ENCODE measurements around the gene GPA33.

The GPA33 gene

DNA sequence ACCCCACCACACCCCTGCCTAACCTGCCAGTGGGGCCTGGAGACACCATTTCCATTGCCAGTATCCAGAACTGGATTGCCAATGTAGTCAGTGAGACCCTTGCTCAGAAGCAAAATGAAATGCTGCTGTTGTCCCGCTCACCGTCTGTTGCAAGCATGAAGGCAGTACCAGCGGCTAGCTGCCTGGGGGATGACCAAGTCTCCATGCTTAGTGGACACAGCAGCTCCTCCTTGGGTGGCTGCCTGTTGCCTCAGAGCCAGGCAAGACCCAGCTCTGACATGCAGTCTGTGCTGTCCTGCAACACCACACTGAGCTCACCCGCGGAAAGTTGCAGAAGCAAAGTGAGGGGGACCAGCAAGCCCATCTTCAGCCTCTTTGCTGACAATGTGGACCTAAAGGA is 37.1 kb upstream of the GPA33 start (continued):
- TF ChIP-seq, protein P1, sequence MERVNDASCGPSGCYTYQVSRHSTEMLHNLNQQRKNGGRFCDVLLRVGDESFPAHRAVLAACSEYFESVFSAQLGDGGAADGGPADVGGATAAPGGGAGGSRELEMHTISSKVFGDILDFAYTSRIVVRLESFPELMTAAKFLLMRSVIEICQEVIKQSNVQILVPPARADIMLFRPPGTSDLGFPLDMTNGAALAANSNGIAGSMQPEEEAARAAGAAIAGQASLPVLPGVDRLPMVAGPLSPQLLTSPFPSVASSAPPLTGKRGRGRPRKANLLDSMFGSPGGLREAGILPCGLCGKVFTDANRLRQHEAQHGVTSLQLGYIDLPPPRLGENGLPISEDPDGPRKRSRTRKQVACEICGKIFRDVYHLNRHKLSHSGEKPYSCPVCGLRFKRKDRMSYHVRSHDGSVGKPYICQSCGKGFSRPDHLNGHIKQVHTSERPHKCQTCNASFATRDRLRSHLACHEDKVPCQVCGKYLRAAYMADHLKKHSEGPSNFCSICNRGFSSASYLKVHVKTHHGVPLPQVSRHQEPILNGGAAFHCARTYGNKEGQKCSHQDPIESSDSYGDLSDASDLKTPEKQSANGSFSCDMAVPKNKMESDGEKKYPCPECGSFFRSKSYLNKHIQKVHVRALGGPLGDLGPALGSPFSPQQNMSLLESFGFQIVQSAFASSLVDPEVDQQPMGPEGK (CRISPR knock-in tag; IDR thresholded peaks at IDR 0.05; ENCODE audit: borderline replicate concordance): no peak
- TF ChIP-seq CSDC2 (CRISPR knock-in tag; IDR thresholded peaks at IDR 0.05): no peak

DNA sequence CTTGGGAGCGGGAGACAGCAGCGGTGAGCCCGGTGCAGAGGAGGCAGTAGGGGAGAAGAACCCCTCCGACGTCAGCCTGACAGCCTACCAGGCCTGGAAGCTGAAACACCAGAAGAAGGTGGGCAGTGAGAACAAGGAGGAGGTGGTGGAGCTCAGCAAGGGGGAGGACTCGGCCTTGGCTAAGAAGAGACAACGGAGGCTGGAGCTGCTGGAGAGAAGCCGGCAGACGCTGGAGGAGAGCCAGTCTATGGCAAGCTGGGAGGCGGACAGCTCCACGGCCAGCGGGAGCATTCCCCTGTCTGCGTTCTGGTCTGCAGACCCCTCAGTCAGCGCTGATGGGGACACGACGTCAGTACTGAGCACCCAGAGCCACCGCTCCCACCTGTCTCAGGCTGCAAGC is 36.6 kb upstream of the GPA33 start:
- no peak for ATAC-seq
- TF ChIP-seq OSR1 (CRISPR knock-in tag; IDR thresholded peaks at IDR 0.05) (no peak), TCF4 (CRISPR knock-in tag; IDR thresholded peaks at IDR 0.05; ENCODE audit: borderline replicate concordance) (no peak), ZC3H10 (CRISPR knock-in tag; IDR thresholded peaks at IDR 0.05) (no peak), PPARA (CRISPR knock-in tag; IDR thresholded peaks at IDR 0.05; ENCODE audit: borderline replicate concordance) (no peak), BACH2 (CRISPR knock-in tag; IDR thresholded peaks at IDR 0.05; ENCODE audit: borderline replicate concordance) (no peak), GLIS3 (CRISPR knock-in tag; IDR thresholded peaks at IDR 0.05) (no peak), ZFP3 (CRISPR knock-in tag; IDR thresholded peaks at IDR 0.05) (no peak)
- TF ChIP-seq, protein P1 (CRISPR knock-in tag; IDR thresholded peaks at IDR 0.05; ENCODE audit: borderline replicate concordance): no peak
- TF ChIP-seq, protein P2, sequence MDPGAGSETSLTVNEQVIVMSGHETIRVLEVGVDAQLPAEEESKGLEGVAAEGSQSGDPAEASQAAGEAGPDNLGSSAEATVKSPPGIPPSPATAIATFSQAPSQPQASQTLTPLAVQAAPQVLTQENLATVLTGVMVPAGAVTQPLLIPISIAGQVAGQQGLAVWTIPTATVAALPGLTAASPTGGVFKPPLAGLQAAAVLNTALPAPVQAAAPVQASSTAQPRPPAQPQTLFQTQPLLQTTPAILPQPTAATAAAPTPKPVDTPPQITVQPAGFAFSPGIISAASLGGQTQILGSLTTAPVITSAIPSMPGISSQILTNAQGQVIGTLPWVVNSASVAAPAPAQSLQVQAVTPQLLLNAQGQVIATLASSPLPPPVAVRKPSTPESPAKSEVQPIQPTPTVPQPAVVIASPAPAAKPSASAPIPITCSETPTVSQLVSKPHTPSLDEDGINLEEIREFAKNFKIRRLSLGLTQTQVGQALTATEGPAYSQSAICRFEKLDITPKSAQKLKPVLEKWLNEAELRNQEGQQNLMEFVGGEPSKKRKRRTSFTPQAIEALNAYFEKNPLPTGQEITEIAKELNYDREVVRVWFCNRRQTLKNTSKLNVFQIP (CRISPR knock-in tag; IDR thresholded peaks at IDR 0.05; ENCODE audit: borderline replicate concordance, low read depth): no peak

DNA sequence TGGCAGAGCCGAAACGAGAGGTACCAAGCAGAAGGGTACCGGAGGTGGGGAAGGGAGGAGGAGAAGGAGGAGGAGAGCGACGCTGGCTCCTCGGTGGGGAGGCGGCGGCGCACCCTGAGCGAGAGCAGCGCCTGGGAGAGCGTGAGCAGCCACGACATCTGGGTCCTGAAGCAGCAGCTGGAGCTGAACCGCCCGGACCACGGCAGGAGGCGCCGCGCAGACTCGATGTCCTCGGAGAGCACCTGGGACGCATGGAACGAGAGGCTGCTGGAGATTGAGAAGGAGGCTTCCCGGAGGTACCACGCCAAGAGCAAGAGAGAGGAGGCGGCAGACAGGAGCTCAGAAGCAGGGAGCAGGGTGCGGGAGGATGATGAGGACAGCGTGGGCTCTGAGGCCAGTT is 36.1 kb upstream of the GPA33 start:
- TF ChIP-seq, protein P3, sequence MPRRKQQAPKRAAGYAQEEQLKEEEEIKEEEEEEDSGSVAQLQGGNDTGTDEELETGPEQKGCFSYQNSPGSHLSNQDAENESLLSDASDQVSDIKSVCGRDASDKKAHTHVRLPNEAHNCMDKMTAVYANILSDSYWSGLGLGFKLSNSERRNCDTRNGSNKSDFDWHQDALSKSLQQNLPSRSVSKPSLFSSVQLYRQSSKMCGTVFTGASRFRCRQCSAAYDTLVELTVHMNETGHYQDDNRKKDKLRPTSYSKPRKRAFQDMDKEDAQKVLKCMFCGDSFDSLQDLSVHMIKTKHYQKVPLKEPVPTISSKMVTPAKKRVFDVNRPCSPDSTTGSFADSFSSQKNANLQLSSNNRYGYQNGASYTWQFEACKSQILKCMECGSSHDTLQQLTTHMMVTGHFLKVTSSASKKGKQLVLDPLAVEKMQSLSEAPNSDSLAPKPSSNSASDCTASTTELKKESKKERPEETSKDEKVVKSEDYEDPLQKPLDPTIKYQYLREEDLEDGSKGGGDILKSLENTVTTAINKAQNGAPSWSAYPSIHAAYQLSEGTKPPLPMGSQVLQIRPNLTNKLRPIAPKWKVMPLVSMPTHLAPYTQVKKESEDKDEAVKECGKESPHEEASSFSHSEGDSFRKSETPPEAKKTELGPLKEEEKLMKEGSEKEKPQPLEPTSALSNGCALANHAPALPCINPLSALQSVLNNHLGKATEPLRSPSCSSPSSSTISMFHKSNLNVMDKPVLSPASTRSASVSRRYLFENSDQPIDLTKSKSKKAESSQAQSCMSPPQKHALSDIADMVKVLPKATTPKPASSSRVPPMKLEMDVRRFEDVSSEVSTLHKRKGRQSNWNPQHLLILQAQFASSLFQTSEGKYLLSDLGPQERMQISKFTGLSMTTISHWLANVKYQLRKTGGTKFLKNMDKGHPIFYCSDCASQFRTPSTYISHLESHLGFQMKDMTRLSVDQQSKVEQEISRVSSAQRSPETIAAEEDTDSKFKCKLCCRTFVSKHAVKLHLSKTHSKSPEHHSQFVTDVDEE (CRISPR knock-in tag; IDR thresholded peaks at IDR 0.05): no peak
- TF ChIP-seq, protein P4, sequence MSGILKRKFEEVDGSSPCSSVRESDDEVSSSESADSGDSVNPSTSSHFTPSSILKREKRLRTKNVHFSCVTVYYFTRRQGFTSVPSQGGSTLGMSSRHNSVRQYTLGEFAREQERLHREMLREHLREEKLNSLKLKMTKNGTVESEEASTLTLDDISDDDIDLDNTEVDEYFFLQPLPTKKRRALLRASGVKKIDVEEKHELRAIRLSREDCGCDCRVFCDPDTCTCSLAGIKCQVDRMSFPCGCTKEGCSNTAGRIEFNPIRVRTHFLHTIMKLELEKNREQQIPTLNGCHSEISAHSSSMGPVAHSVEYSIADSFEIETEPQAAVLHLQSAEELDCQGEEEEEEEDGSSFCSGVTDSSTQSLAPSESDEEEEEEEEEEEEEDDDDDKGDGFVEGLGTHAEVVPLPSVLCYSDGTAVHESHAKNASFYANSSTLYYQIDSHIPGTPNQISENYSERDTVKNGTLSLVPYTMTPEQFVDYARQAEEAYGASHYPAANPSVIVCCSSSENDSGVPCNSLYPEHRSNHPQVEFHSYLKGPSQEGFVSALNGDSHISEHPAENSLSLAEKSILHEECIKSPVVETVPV (CRISPR knock-in tag; IDR thresholded peaks at IDR 0.05): no peak
- TF ChIP-seq OSR1 (CRISPR knock-in tag; IDR thresholded peaks at IDR 0.05) (no peak), ARNTL (CRISPR knock-in tag; IDR thresholded peaks at IDR 0.05; ENCODE audit: borderline replicate concordance, low read depth) (no peak), TCF4 (CRISPR knock-in tag; IDR thresholded peaks at IDR 0.05; ENCODE audit: borderline replicate concordance) (no peak), ZC3H10 (CRISPR knock-in tag; IDR thresholded peaks at IDR 0.05) (no peak), ESRRG (CRISPR knock-in tag; IDR thresholded peaks at IDR 0.05) (no peak), BACH2 (CRISPR knock-in tag; IDR thresholded peaks at IDR 0.05; ENCODE audit: borderline replicate concordance) (no peak)
- TF ChIP-seq, protein P2 (CRISPR knock-in tag; IDR thresholded peaks at IDR 0.05; ENCODE audit: borderline replicate concordance, low read depth): no peak
- no peak for ATAC-seq

DNA sequence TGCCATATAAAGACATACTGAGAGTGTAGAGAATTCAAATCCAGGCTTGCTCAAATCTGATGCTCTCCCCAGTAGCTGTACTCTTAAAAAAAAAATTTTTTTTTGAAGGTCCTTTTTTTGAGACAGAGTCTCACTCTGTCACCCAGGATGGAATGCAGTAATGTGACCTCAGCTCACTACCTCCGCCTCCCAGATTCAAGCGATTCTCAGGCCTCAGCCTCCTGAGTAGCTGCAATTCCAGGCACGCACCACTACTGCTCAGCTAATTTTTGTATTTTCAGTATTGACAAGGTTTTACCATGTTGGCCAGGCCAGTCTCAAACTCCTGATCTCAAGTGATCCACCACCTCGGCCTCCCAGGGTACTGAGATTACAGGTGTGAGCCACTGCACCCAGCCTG is 32.4 kb upstream of the GPA33 start:
- no peak for ATAC-seq
- TF ChIP-seq TOX (CRISPR knock-in tag; IDR thresholded peaks at IDR 0.05; ENCODE audit: borderline replicate concordance): no peak
